AG09319 (cell line): Measurements from ENCODE around the gene CD81.

ENCODE experiments used
- DNase-seq: peaks from one replicate; pipeline ENCODE4 v3.0.0-alpha.2; 2010; ENCODE audit warnings: low read depth; ENCODE audit errors: extremely low read depth
- TF ChIP-seq, protein P1 (sequence below): IDR thresholded peaks from 2 replicates; pipeline ENCODE4 v1.5.1; 2011; ENCODE audit warnings: low read depth, mild to moderate bottlenecking, inconsistent platforms, low read length, moderate library complexity

Gene CD81

GRCh38 chr11:2400762-2401435 lies 23.8 kb downstream of the CD81 start:
- no peak for DNase-seq
- TF ChIP-seq, protein P1, sequence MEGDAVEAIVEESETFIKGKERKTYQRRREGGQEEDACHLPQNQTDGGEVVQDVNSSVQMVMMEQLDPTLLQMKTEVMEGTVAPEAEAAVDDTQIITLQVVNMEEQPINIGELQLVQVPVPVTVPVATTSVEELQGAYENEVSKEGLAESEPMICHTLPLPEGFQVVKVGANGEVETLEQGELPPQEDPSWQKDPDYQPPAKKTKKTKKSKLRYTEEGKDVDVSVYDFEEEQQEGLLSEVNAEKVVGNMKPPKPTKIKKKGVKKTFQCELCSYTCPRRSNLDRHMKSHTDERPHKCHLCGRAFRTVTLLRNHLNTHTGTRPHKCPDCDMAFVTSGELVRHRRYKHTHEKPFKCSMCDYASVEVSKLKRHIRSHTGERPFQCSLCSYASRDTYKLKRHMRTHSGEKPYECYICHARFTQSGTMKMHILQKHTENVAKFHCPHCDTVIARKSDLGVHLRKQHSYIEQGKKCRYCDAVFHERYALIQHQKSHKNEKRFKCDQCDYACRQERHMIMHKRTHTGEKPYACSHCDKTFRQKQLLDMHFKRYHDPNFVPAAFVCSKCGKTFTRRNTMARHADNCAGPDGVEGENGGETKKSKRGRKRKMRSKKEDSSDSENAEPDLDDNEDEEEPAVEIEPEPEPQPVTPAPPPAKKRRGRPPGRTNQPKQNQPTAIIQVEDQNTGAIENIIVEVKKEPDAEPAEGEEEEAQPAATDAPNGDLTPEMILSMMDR = no peak

GRCh38 chr11:2401436-2401984 lies 24.4 kb downstream of the CD81 start:
- TF ChIP-seq, protein P1 = no peak
- DNase-seq = no peak

DNA sequence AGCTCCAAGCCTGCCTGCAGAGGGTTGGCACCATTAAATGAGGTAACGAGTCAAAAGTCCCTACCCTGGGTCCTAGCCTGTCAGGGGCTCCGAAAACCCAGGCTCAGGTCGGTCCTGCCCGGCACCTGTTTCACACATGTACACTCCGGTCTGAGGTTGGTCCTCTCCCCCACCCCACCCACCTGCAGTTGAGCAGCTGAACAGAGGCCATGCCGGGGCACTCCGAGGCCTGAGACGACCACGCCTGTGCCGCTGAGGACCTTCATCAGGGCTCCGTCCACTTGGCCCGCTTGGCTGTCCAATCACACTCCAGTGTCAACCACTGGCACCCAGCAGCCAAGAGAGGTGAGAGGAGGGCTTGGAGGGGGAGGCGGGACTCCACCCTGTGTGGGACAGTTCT lies 25.0 kb downstream of the CD81 start:
- no peak for DNase-seq
- TF ChIP-seq, protein P1 = no peak

GRCh38 chr11:2402890-2403645 lies 26.0 kb downstream of the CD81 start:
- no peak for DNase-seq
- TF ChIP-seq, protein P1 = no peak

- DNase-seq = no peak
- TF ChIP-seq, protein P1 = no peak
Measured at GRCh38 chr11:2404735-2405196, 27.7 kb downstream of the CD81 start.

- TF ChIP-seq, protein P1 = no peak
- no peak for DNase-seq
Measured at GRCh38 chr11:2406451-2406850, 29.3 kb downstream of the CD81 start.

GRCh38 chr11:2406878-2407410 lies 29.8 kb downstream of the CD81 start:
- TF ChIP-seq, protein P1 = no peak
- DNase-seq = no peak
